Measurements from ENCODE around the gene TXNL1.
"Not testable (repeated sequence)": the region's sequence is repeated elsewhere in the genome, so short reads cannot be mapped to it uniquely, and the experiment has no call there.

Gene TXNL1
- 34.8 to 65.0 (median 54.9) reads per million in 17 experiments for total RNA-seq

- DNase-seq = peak; percentile 99 to 100 (median 100)
Measured at GRCh38 chr18:56638232-56639103, at the start of gene TXNL1. TSS of gene TXNL1 (minus strand) at chr18:56638592. CDS start at chr18:56638440, 152 bp downstream.

DNA sequence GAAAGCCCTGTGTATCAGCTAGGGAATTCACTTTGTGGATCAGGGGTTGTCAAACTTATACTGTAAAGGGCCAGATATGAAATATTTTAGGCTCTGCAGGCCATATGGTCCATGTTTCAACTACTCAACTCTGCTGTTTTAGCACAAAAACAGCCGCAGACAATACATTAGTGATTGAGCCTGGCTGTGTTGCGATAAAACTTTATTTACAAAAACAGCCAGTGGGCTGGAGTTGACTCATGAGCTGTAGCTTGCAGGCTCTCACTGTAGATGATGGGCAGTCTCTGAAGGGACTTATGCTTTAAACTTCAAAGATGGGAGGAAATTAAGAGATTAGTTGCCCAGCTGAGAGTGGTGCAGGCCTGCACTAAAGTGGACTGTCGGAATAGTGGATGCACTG, 45.9 kb upstream of the TXNL1 start:
- no peak for DNase-seq

GRCh38 chr18:56678836-56679565, 40.6 kb upstream of the TXNL1 start:
- DNase-seq = no peak

DNA sequence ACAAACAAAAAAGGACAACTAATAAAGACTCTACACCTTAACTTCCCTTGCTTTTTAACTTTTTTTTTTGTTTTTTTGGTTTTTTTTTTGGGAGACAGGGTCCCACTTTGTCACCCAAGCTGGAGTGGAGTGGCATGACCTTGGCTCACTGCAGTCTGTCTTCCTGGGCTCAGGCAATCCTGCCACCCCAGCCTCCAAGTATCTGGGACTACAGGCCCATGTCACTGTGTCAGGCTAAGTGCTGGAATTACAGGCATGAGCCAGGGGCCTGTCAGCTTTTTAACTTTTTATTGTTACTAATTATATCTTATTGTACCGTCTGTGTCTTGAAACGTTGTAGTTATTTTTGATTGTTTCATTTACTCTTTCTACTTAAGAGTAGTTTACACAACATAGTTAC, 38.2 kb upstream of the TXNL1 start:
- no peak for DNase-seq

- DNase-seq = no peak
Measured at GRCh38 chr18:56672981-56673380, 34.6 kb upstream of the TXNL1 start.

GRCh38 chr18:56672391-56672790, 34.0 kb upstream of the TXNL1 start:
- DNase-seq = no peak

DNA sequence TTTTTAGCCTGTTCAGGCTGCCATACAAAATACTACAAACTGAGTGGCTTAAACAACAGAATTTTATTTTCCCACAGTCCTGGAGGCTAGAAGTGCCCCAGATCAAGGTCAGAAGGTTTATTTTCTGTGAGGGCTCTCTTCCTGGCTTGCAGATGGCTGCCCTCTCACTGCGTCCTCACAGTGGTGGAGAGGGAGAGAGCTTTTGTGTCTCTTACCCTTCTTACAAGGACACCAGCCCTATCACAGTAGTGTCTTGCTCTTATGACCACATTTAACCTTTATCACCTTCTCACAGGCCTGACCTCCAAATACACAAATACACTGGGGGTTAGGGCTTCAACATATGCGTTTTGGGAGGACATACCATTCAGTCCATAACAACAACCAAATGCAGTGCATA, 24.5 kb upstream of the TXNL1 start:
- no peak for DNase-seq

DNA sequence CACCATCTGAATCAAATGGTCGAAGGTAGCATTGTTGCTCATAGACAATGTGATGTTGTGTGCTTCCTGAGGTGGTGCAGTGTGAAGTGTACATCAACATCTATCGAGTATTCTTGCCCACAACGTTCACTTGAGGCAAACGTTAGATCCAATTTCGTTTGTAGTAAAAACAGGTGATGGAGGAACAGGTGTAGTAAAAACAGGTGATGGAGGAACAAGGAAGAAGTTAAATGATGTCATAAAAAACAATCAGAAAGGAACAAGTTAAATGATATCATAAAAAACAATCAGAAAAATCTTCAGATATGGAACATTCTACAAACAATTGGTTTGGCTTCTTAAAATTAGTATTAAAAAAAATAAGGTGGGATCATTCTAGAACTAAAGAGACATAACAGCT, 24.1 kb upstream of the TXNL1 start:
- no peak for DNase-seq

DNA sequence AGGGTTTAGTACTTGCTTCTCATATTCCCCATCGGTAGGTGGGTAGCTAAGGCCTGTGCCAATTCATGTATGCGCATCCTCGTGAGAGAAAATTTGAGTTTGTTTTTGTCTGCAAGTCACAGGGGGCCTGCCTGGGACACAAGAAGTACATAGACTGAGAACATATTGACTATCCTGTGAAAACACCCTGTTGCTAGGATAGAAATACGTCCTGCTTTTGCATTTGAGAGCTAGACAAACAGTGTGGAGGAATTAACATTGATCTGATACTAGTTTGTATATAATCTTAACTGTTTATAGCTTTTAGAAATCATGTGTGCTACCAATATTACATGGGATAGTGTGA, 23.6 kb upstream of the TXNL1 start:
- no peak for DNase-seq

- DNase-seq = no peak
Measured at GRCh38 chr18:56661360-56662062, 23.1 kb upstream of the TXNL1 start.

GRCh38 chr18:56660655-56661054, 22.3 kb upstream of the TXNL1 start:
- peak in 1 of 4 experiments; percentile 8 for DNase-seq

GRCh38 chr18:56659111-56659510, 20.7 kb upstream of the TXNL1 start:
- no peak for DNase-seq

DNA sequence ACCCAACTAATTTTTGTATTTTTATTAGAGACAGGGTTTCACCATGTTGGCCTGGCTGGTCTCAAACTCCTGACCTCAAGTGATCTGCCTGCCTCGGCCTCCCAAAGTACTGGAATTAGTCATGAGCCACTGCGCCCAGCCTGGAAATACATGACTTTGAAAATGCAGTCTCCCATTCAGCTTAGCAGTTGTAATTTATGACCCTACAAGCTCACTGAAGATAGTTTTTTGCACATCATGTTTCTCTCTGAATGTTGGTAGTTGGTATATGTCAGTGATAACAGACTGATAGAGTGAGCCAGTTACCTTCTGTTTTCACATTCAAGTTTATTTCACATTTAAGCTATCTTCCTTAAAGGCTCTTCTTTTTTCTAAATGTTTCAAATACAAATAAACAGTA, 19.9 kb upstream of the TXNL1 start:
- DNase-seq = no peak

- not testable (repeated sequence) for DNase-seq
Measured at GRCh38 chr18:56654280-56654679, 15.9 kb upstream of the TXNL1 start.

- peak in 3 of 4 experiments; percentile 9 to 39 (median 37) for DNase-seq
Measured at GRCh38 chr18:56652802-56653201, 14.4 kb upstream of the TXNL1 start.

DNA sequence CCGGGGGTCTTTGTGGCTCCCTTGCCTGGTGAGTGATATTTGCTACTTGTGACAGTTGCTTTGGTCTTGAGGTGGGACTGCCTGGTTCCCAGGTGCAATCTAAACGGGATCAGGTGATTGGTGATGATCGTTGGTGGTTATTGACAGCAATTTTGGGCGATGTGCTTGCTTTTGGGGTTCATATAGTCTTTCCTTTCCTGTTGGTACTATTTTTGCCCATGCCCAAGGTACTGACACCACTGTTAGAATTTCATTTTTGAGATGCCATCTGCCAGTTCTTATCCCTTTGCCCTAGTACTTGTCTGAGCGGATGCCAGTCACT, 13.3 kb upstream of the TXNL1 start:
- no peak for DNase-seq

DNA sequence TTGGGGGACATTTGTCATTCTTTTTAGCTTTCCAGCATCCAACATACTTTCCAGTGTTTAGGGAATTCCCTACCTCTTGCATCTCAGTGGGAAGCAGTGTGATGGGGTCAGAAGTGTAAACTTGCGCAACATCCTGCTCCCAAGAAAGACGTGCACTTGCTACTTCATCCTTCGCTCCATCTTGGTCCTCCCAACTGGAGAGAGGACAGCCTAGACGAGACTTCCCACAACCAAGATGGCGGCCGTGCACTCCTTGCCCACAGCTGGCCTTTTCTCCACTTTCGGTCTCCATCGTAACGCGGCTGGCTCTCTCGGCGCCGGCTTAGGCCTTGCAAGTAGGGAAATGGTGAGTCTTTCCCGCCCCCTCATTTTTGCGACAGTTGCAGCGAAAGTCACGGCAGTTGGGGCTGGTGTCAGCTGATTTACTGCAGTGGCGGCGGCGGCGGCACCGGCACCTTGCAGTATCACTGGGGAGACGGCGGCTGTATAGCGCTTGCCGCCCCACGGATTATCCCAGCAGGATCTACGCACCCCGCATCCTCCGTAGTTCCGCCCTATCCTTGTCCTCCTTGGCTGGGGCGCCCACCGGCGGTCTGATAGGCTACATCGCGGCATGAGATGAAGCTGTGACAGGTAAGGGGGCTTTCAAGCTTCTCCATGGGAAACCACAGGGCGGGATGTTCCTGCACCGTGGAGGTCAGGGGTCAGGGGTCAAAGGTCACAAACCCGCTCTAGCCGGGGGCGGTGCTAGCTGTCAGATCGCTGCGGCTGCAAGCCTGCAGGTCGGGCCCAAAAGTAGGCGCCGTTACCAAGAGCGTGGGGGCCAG, 12.8 kb upstream of the TXNL1 start, which contains the start of gene WDR7:
Gene WDR7 (plus strand): TSS at position 416 of the 827 bp plus-strand sequence. CDS start 21,157 bp downstream, outside the sequence.
- peak; percentile 97 to 99 (median 98) for DNase-seq

- peak; percentile 25 to 62 (median 60) for DNase-seq
Measured at GRCh38 chr18:56649996-56650395, 11.6 kb upstream of the TXNL1 start.

- peak; percentile 19 to 72 (median 53) for DNase-seq
Measured at GRCh38 chr18:56647951-56648893, 9.8 kb upstream of the TXNL1 start.

- DNase-seq = no peak
Measured at GRCh38 chr18:56647071-56647470, 8.7 kb upstream of the TXNL1 start.

DNA sequence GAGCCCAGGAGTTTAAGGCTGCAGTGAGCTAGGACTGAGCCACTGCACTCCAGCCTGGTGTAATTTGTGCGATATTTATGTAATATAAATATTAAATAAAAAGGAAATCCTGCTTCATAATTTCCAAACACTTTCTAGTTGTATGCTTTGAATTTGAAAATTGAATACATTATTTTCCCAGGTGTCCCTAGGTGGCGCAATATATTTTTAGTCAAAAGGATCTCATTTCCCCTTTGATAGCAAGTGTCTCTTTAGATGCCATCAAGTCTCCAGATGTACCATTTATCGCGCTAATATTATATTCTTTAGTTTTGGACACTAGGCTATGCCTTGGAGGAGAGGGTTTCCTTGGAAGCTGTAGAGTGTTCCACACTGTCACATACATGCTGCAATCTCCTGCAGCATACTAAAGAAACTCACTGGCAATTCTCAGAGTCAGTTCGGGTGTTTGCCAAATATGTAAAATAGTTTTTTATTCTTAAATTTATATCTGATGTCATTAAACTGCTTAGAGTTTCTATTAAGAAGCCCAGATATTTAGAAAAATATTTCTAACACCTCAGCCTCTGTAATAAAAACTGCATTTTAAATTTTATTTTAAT, 7.1 kb upstream of the TXNL1 start:
- DNase-seq = peak in 2 of 4 experiments; percentile 32 to 53

Measured in suppressor macrophage (primary cell).